Nucleus accumbens (tissue), 56 donors: ENCODE measurements around the gene TPR.

Experiments used
- DNase-seq, 56 donors: peaks; one replicate each; lab custom pipeline; 2025; lab: John Stamatoyannopoulos, UW

The TPR gene

GRCh38 chr1:186292875-186293274 lies 82.2 kb downstream of the TPR start:
- no peak for DNase-seq

GRCh38 chr1:186291271-186291670 lies 83.8 kb downstream of the TPR start:
- no peak for DNase-seq

- no peak for DNase-seq
These were observed 85.0 kb downstream of the TPR start for GRCh38 chr1:186289943-186290545.

DNA sequence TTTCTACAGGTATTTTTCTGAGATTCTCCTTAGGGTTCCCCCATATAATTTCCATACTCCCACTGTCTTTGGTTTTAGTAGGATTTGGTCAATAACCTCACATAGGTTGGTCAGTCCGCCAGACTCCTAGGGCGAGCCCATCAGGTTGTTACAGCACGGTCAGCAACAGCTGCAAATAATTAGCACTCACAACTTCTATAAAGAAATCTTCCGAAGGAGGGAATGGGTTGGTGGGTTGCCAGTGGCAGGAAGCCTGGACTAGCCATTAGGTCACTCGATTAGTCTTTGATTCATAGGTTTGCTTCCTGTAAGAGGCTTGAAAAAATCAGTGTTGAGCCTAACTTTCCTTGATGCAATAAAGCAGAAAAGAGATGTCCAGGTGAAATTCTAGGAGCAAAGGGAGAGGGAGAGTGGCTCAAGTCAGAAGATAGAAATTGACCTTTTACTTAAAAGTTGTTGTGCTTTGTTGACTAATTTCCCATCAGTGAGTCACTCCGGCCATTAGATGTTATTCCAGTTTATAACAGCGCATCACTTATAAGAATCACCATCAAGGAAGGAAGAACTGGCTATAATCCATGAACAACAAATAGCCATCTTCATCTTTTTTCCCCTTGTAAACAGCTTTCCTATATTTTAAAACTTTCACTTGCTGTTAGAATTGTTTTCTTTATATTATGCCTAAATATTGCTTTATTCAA lies 88.3 kb downstream of the TPR start:
- no peak for DNase-seq

- DNase-seq, result no peak
These were observed 91.7 kb downstream of the TPR start for GRCh38 chr1:186283374-186283773.

DNA sequence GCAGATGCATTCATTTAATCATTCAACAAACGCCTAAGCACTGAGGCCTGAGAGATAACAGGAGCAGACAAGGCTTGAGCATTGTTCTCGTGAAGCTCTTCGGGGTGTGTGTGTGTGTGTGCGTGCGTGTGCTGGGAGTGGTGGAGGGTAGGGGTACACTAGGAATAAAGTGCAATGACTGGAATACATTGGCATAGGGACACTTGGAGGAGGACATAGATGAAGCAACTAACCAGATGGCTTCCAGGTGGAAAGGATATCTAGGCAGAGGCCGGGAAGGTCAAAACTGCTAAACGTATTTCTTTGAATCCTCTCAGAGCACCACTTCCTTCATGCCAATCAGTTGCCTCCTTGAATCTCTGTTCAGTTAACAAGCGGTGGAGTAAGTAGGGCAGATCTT lies 92.6 kb downstream of the TPR start:
- no peak for DNase-seq

DNA sequence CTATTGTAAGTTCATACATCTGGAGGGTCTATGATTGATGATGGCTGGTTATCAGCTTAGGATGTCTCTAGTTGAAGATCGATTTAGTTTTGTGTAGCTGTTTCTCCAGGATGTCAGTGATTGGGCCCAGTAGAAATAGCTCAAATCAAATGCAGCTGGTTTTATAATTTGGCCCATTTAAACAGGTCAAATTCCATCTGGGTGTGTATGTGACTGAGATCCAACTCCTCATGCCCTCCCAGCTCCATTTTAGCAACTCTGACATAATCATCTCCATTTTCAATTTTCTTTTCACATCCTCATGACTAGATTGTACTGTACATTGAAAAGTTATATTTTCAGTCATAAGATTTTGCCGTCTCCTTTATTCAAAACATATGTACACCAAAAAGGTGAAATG lies 99.2 kb downstream of the TPR start:
- DNase-seq, result no peak

DNA sequence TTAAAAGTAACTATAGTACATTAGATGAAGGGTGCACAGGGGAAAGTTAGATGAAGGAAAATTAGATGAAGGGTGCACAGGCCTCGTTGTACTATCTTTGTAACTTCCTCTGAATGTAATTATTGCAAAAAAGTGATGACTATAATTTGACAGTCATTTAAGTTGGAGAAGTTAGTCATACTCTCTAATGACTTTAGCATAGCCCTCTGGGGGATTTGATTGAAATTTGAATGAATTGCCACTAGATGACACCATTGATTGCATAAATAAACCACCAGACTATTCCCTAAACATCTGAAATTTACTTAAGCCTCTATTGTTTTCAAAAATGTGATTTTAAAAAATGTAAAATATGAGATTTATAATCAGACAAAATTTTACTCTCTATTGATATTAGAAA lies 102.6 kb downstream of the TPR start:
- DNase-seq, result no peak

DNA sequence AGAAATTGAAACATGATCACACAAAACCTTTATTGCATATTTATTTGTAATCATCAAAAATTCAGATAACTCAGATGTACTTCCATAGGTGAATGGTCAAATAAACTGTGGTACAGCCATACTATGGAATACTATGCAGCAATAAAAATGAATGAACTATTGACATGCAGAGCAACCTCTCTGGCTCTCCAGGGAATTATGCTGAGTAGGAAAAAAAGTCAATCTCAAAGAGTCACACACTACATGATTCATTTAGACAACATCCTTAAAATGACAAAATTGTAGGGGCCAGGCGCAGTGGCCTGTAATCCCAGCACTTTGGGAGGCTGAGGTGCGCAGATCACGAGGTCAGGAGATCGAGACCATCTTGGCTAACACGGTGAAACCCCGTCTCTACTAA lies 104.0 kb downstream of the TPR start:
- DNase-seq, result no peak
